T-helper 17 cell (primary cell): Measurements from ENCODE around the gene PDP2. TPM values are rescaled to one million over a fixed set of nuclear protein-coding genes. Genes with fewer than 3 reads are reported as not detected.

ENCODE experiments used
- ATAC-seq: fragments of 150-1000 bp; cut with Tn5 transposase; 2 replicates; pipeline ENCODE4 v1.10.0; 2021; ENCODE audit warnings: mild to moderate bottlenecking, moderate library complexity
- DNase-seq, 3 donors: peaks; one replicate each; pipeline versions ENCODE4 v3.0.0 to v3.0.0-alpha.2; 2020 to 2021
- H3K9me3 ChIP-seq: one replicate; pipeline ENCODE4 v1.7.0; 2013; ENCODE audit warnings: low read length, mild to moderate bottlenecking; ENCODE audit not compliant: control insufficient read depth, poor library complexity, severe bottlenecking
- H3K27ac Mint-ChIP-seq: one replicate; pipeline ENCODE4 v1.8.0; 2022; ENCODE audit warnings: mild to moderate bottlenecking, moderate library complexity, mixed read lengths
- H3K27me3 Mint-ChIP-seq: one replicate; pipeline ENCODE4 v1.8.0; 2022; ENCODE audit warnings: mixed read lengths
- H3K36me3 Mint-ChIP-seq: one replicate; pipeline ENCODE4 v1.8.0; 2022; ENCODE audit warnings: low read depth, mixed read lengths
- H3K4me1 Mint-ChIP-seq: one replicate; pipeline ENCODE4 v1.8.0; 2022; ENCODE audit warnings: mild to moderate bottlenecking, mixed read lengths
- H3K4me3 Mint-ChIP-seq: one replicate; pipeline ENCODE4 v1.8.0; 2022; ENCODE audit warnings: mild to moderate bottlenecking, moderate library complexity, mixed read lengths
- total RNA-seq, 4 donors: library from RNA in 2 of 4; stranded (reverse) in 2 of 4; gene quantifications; one replicate each; pipeline ENCODE4 v1.2.3 and lab custom pipeline; 2022 to 2026

PDP2 gene
- total RNA-seq, 2 donors from 2014 or later = 5.8 to 8.9 TPM

DNA sequence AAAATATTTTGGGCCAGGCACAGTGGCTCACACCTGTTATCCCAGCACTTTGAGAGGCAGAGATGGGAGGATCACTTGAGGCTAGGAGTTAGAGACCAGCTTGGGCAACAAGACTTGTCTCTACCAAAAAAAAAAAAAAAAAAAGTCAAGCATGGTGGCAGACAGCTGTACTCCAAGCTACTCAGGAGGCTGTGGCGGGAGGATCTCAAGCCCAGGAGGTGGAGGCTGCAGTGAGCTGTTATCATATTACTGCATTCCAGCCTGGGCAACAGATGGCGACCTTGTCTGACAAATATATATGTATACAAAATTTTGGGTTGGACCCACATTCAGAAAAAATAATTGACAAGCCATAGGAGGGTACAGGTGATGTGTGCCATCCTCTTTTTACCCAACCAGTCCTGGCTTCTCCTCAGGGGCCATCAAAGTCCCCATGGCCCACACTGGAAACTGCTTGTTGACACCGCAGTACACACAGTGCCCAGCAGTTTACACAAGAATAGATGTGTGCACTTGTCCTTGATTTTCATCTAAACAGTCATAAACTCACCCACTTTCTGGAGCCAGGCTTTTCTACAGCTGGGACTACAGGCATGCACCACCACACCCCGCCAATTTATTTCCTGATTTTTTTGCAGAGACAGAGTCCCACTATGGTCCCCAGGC lies 56.7 kb downstream of the PDP2 start:
- no peaks in the 10 kb centered on the region for H3K9me3 ChIP-seq
- Mint-ChIP-seq H3K27ac (peak overlapping the region; percentile 73), H3K36me3 (peaks cover 9% of the 10 kb centered on the region), H3K27me3 (no peaks in the 10 kb centered on the region), H3K4me3 (peak overlapping the region; percentile 71), H3K4me1 (peaks cover 41% of the 10 kb centered on the region)
- DNase-seq = no peak
- no peak for ATAC-seq

DNA sequence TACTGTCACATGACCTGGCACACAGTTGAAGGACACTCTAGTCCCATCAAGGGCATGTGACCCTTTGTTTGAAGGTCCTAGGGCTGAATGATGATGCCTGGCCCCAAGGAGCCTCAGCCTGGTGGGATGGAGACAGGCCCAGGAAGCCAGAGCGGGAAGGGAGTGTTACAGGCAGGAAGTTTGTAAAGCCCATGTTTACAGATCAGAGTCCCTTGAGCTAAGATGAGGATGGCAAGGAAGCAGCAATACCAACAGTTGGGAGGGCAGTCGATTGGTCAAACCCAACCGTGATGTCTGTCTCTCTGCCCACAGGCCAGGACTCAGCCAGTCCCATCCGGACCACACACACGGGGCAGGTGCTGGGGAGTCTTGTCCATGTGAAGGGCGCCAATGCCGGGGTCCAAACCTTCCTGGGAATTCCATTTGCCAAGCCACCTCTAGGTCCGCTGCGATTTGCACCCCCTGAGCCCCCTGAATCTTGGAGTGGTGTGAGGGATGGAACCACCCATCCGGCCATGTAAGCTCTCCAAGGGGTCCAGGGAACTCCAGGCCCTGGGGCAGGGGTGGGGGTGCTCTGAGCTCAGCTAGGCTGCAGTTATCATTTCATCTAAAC lies 57.5 kb downstream of the PDP2 start:
- Mint-ChIP-seq H3K27ac (peak overlapping the region; percentile 73), H3K4me3 (no peak overlapping the region), H3K36me3 (peaks cover 11% of the 10 kb centered on the region), H3K4me1 (peaks cover 34% of the 10 kb centered on the region), H3K27me3 (no peaks in the 10 kb centered on the region)
- ATAC-seq (no peak), DNase-seq (no peak)
- no peaks in the 10 kb centered on the region for H3K9me3 ChIP-seq

DNA sequence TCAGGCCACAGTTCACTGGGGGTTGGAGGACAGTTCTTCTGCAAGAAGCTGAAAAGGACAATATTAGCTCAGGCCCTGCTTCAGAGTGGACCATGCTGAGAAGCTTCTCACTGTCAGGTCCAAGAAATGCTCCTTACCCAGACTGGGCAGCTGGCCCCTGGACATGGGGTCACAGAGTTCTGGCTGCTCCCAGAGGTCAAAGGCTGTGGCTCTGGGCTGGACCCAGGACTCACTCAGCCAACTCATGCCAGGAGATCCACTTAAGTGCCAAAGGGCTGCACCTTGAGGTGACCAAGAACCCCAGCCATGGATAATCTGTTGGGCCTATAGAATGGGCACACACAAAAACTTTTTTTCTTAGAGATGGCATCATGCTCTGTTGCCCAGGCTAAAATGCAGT lies 59.1 kb downstream of the PDP2 start:
- no peak overlapping the region for H3K4me3 Mint-ChIP-seq
- no peaks in the 10 kb centered on the region for H3K9me3 ChIP-seq
- ATAC-seq (no peak), DNase-seq (no peak)
- no peaks in the 10 kb centered on the region for H3K27me3 Mint-ChIP-seq
- peaks cover 19% of the 10 kb centered on the region for H3K4me1 Mint-ChIP-seq
- peaks cover 6% of the 10 kb centered on the region for H3K36me3 Mint-ChIP-seq
- no peak overlapping the region for H3K27ac Mint-ChIP-seq

DNA sequence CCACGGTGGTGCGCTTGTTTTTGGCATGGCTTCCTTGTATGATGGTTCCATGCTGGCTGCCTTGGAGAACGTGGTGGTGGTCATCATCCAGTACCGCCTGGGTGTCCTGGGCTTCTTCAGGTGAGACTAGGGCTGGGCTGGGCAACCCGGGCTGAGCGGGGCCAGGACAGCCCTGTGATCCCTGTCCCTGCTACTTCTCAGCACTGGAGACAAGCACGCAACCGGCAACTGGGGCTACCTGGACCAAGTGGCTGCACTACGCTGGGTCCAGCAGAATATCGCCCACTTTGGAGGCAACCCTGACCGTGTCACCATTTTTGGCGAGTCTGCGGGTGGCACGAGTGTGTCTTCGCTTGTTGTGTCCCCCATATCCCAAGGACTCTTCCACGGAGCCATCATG lies 59.9 kb downstream of the PDP2 start:
- H3K9me3 ChIP-seq = no peaks in the 10 kb centered on the region
- Mint-ChIP-seq H3K27ac (no peak overlapping the region), H3K4me3 (no peak overlapping the region), H3K27me3 (no peaks in the 10 kb centered on the region), H3K4me1 (peaks cover 16% of the 10 kb centered on the region), H3K36me3 (peaks cover 6% of the 10 kb centered on the region)
- ATAC-seq = no peak
- no peak for DNase-seq

Other genes with a start within 250 kb of the PDP2 start
- 1 to 10 TPM; 1.1 to 1.5 TPM for gene CMTM4, start 183.8 kb upstream of the PDP2 start, total RNA-seq
- 10 to 100 TPM; 77.5 to 97.1 TPM for gene DYNC1LI2, start 128.9 kb upstream of the PDP2 start, total RNA-seq
- gene TERB1, start 78.9 kb upstream of the PDP2 start, total RNA-seq = under 1 TPM in 1 of 2 donors, not detected in 1; 0.40 TPM
- gene NAE1, start 49.5 kb upstream of the PDP2 start, total RNA-seq = 10 to 100 TPM; 63.0 to 78.7 TPM
- gene CA7, start 36.1 kb upstream of the PDP2 start, total RNA-seq = not detected
- not detected for gene CDH16, start 38.4 kb downstream of the PDP2 start, total RNA-seq
- gene RRAD, start 45.0 kb downstream of the PDP2 start, total RNA-seq = under 1 TPM; 0.52 to 0.67 TPM
- gene CIAO2B, start 53.9 kb downstream of the PDP2 start, total RNA-seq = 10 to 100 TPM; 50.3 to 51.0 TPM
- 10 to 100 TPM; 33.1 to 36.8 TPM for gene CES2, start 55.0 kb downstream of the PDP2 start, total RNA-seq
- 1 to 10 TPM in 1 of 2 donors, under 1 TPM in 1; 0.63 to 1.3 TPM for gene CES3, start 80.8 kb downstream of the PDP2 start, total RNA-seq
- gene CES4A, start 108.1 kb downstream of the PDP2 start, total RNA-seq = 10 to 100 TPM; 17.8 to 20.0 TPM
- gene CBFB, start 148.6 kb downstream of the PDP2 start, total RNA-seq = 10 to 100 TPM; 78.5 to 85.4 TPM
- gene PHAF1, start 229.4 kb downstream of the PDP2 start, total RNA-seq = 10 to 100 TPM; 11.9 to 17.0 TPM